Neural progenitor cell (in vitro differentiated cells): ENCODE measurements around the gene CEP104. TPM values are rescaled to one million over a fixed set of nuclear protein-coding genes. Genes with fewer than 3 reads are reported as not detected.

ENCODE experiments used
- DNase-seq: peaks from one replicate; pipeline ENCODE4 v3.0.0-alpha.2; 2016; ENCODE audit warnings: low spot score
- H2AFZ ChIP-seq: fragments of 200-600 bp; sonication (generic); replicated peaks from 2 replicates; pipeline ENCODE4 v1.6.1; 2016; ENCODE audit warnings: antibody characterized with exemption
- H3F3A ChIP-seq: fragments of 200-600 bp; sonication (generic); 2 replicates; pipeline ENCODE4 v1.6.1; 2016; ENCODE audit warnings: antibody characterized with exemption, low read depth
- H3K27ac ChIP-seq: fragments of 200-600 bp; sonication (generic); 2 replicates; pipeline ENCODE4 v1.5.1; 2016; ENCODE audit warnings: mild to moderate bottlenecking
- H3K27me3 ChIP-seq: fragments of 200-600 bp; sonication (generic); 2 replicates; pipeline ENCODE4 v1.6.1; 2016; ENCODE audit warnings: mild to moderate bottlenecking, moderate library complexity
- H3K36me3 ChIP-seq: fragments of 200-600 bp; sonication (generic); 2 replicates; pipeline ENCODE4 v1.5.1; 2016
- H3K4me1 ChIP-seq: fragments of 200-600 bp; sonication (generic); 2 replicates; pipeline ENCODE4 v1.6.1; 2016; ENCODE audit warnings: mixed run types
- H3K4me2 ChIP-seq: fragments of 200-600 bp; sonication (generic); 2 replicates; pipeline ENCODE4 v1.6.1; 2016
- H3K4me3 ChIP-seq: fragments of 200-600 bp; sonication (generic); 2 replicates; pipeline ENCODE4 v1.5.1; 2016
- H3K79me2 ChIP-seq: fragments of 200-600 bp; sonication (generic); 2 replicates; pipeline ENCODE4 v1.6.1; 2016; ENCODE audit warnings: low read depth
- H3K9ac ChIP-seq: fragments of 200-600 bp; sonication (generic); 2 replicates; pipeline ENCODE4 v1.6.1; 2016
- H3K9me3 ChIP-seq: fragments of 200-600 bp; sonication (generic); 2 replicates; pipeline ENCODE4 v1.5.1; 2016; ENCODE audit warnings: low read depth
- H4K20me1 ChIP-seq: fragments of 200-600 bp; sonication (generic); 2 replicates; pipeline ENCODE4 v1.6.1; 2016; ENCODE audit warnings: low read depth
- H3K27ac Mint-ChIP-seq: 3 replicates; pipeline ENCODE4 v1.8.0; 2021; ENCODE audit warnings: mixed read lengths
- H3K27me3 Mint-ChIP-seq: 2 replicates; pipeline ENCODE4 v1.8.0; 2022; ENCODE audit warnings: low read depth, mild to moderate bottlenecking, inconsistent platforms, moderate library complexity, mixed read lengths; ENCODE audit not compliant: insufficient read depth
- H3K36me3 Mint-ChIP-seq: 3 replicates; pipeline ENCODE4 v1.8.0; 2021; ENCODE audit warnings: mixed read lengths
- H3K4me1 Mint-ChIP-seq: 3 replicates; pipeline ENCODE4 v1.8.0; 2021; ENCODE audit warnings: mixed read lengths
- H3K4me3 Mint-ChIP-seq: 3 replicates; pipeline ENCODE4 v1.8.0; 2021; ENCODE audit warnings: mild to moderate bottlenecking, moderate library complexity, mixed read lengths
- H3K9me3 Mint-ChIP-seq: 3 replicates; pipeline ENCODE4 v1.8.0; 2020; ENCODE audit warnings: mixed read lengths
- CTCF ChIP-seq: fragments of 200-600 bp; sonication (generic); IDR thresholded peaks from 2 replicates; pipeline ENCODE4 v1.5.1; 2017; ENCODE audit warnings: antibody characterized with exemption, mild to moderate bottlenecking
- EZH2 ChIP-seq: fragments of 200-600 bp; sonication (generic); IDR thresholded peaks from 2 replicates; pipeline ENCODE4 v1.6.1; 2017; ENCODE audit warnings: antibody characterized with exemption, mild to moderate bottlenecking, moderate library complexity
- EZH2phosphoT487 ChIP-seq: fragments of 200-600 bp; sonication (generic); IDR thresholded peaks from 2 replicates; pipeline ENCODE4 v1.6.1; 2017; ENCODE audit warnings: antibody characterized with exemption
- total RNA-seq: library from RNA; depleted of rRNA; stranded (reverse); fragments of >200 nt; gene quantifications from 2 replicates; pipeline ENCODE4 v1.2.3, GENCODE V29; 2015; ENCODE audit warnings: low replicate concordance

CEP104 gene
- total RNA-seq, 1 donor from 2014 or later = 12.9 TPM

GRCh38 chr1:3820316-3820715 lies 36.7 kb downstream of the CEP104 start:
- H3K27ac Mint-ChIP-seq = no peak overlapping the region

DNA sequence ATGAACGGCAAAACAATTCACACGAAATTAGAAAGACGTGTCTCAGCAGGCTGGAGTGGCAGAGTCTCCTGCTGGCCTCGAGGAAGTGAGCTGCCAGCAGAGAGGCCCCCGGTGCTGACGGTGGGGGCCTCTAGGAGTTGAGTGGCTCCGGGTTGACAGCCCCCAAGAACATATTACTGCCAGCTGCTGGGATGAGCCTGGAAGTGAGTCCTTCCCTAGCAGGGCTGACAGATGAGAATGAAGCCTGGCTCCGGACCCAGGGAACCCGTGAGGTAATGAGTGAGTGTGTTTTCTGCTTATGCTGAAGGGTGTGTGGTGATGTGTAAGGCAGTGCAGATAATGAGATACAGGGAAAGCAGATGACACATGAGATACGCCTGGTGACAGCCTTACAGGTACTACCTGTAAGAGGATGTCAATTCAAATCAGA lies 37.2 kb downstream of the CEP104 start:
- H3K27ac Mint-ChIP-seq = no peak overlapping the region
- H3K79me2 ChIP-seq = no peaks in the 10 kb centered on the region
- H3K4me2 ChIP-seq = no peak overlapping the region
- H3K4me1 ChIP-seq = no peaks in the 10 kb centered on the region
- H3K4me3 ChIP-seq = no peak overlapping the region
- H3K27ac ChIP-seq = no peak overlapping the region
- no peaks in the 10 kb centered on the region for H3F3A ChIP-seq
- peaks cover 8% of the 10 kb centered on the region for H3K36me3 Mint-ChIP-seq
- no peak overlapping the region for H3K9ac ChIP-seq
- H3K4me1 Mint-ChIP-seq = peaks cover 26% of the 10 kb centered on the region
- H4K20me1 ChIP-seq = no peaks in the 10 kb centered on the region
- no peak overlapping the region for H2AFZ ChIP-seq
- no peaks in the 10 kb centered on the region for H3K27me3 ChIP-seq
- H3K27me3 Mint-ChIP-seq = peaks cover 5% of the 10 kb centered on the region
- no peak overlapping the region for H3K4me3 Mint-ChIP-seq
- H3K9me3 ChIP-seq = no peaks in the 10 kb centered on the region
- DNase-seq = no peak
- no peaks in the 10 kb centered on the region for H3K9me3 Mint-ChIP-seq
- no peak for TF ChIP-seq EZH2phosphoT487
- no peak for TF ChIP-seq EZH2
- TF ChIP-seq CTCF = no peak
- H3K36me3 ChIP-seq = no peaks in the 10 kb centered on the region

More at GRCh38 chr1:3820316-3820715, 36.7 kb downstream of the CEP104 start:
- no peak overlapping the region for H3K4me3 Mint-ChIP-seq
- Histone ChIP-seq H3K9ac (no peak overlapping the region), H3K4me2 (no peak overlapping the region), H4K20me1 (no peaks in the 10 kb centered on the region), H3K36me3 (no peaks in the 10 kb centered on the region), H3K9me3 (no peaks in the 10 kb centered on the region), H3K79me2 (no peaks in the 10 kb centered on the region), H3F3A (no peaks in the 10 kb centered on the region), H3K27ac (no peak overlapping the region), H3K4me1 (no peaks in the 10 kb centered on the region), H2AFZ (no peak overlapping the region), H3K4me3 (no peak overlapping the region), H3K27me3 (no peaks in the 10 kb centered on the region)
- DNase-seq = no peak
- H3K4me1 Mint-ChIP-seq = peaks cover 23% of the 10 kb centered on the region
- TF ChIP-seq CTCF (no peak), EZH2phosphoT487 (no peak), EZH2 (no peak)
- H3K27me3 Mint-ChIP-seq = peaks cover 5% of the 10 kb centered on the region
- H3K9me3 Mint-ChIP-seq = no peaks in the 10 kb centered on the region
- peaks cover 8% of the 10 kb centered on the region for H3K36me3 Mint-ChIP-seq

GRCh38 chr1:3817821-3818597 lies 39.0 kb downstream of the CEP104 start:
- Mint-ChIP-seq H3K36me3 (peaks cover 7% of the 10 kb centered on the region), H3K27me3 (peaks cover 2% of the 10 kb centered on the region), H3K4me1 (peaks cover 30% of the 10 kb centered on the region), H3K4me3 (no peak overlapping the region), H3K27ac (no peak overlapping the region), H3K9me3 (no peaks in the 10 kb centered on the region)
- H4K20me1 ChIP-seq = no peaks in the 10 kb centered on the region
- H3K4me1 ChIP-seq = no peaks in the 10 kb centered on the region
- no peak overlapping the region for H3K4me3 ChIP-seq
- H3K9me3 ChIP-seq = no peaks in the 10 kb centered on the region
- no peaks in the 10 kb centered on the region for H3K79me2 ChIP-seq
- H3K27me3 ChIP-seq = no peaks in the 10 kb centered on the region
- no peak overlapping the region for H3K4me2 ChIP-seq
- TF ChIP-seq CTCF = no peak
- no peak overlapping the region for H3K9ac ChIP-seq
- no peaks in the 10 kb centered on the region for H3F3A ChIP-seq
- H2AFZ ChIP-seq = no peak overlapping the region
- DNase-seq = no peak
- no peak overlapping the region for H3K27ac ChIP-seq
- no peaks in the 10 kb centered on the region for H3K36me3 ChIP-seq
